G401 (cell line): ENCODE measurements around the gene ZNF672. TPM values are rescaled to one million over a fixed set of nuclear protein-coding genes. Genes with fewer than 3 reads are reported as not detected.
"Not testable (repeated sequence)": the region's sequence is repeated elsewhere in the genome, so short reads cannot be mapped to it uniquely, and the experiment has no call there.

Experiments used
- DNase-seq: peaks from one replicate; pipeline ENCODE4 v3.0.0-alpha.2; 2015; ENCODE audit warnings: low spot score
- in situ Hi-C: cut with HindIII; loops from 2 replicates; pipeline ENCODE4 v1.10.0; 2016; ENCODE audit warnings: low sequenced_read_pairs, mixed read lengths
- total RNA-seq: library from RNA; depleted of rRNA; stranded (reverse); fragments of >200 nt; shearing (Covaris generic); gene quantifications from 2 replicates; pipeline ENCODE4 v1.2.3, GENCODE V29; 2014

ZNF672 gene
- total RNA-seq, 1 experiment from 2014 or later, result 57.1 TPM

- in situ Hi-C loops, result no loop called here
- DNase-seq, result peak; percentile 80
Measured at GRCh38 chr1:248872752-248873408, 34.9 kb downstream of the ZNF672 start.

GRCh38 chr1:248873409-248873992, 35.5 kb downstream of the ZNF672 start:
- DNase-seq, result peak; percentile 98
- in situ Hi-C loops, result no loop called here

GRCh38 chr1:248873993-248874533, 36.0 kb downstream of the ZNF672 start:
- in situ Hi-C loops, result no loop called here
- peak; percentile 94 for DNase-seq

- DNase-seq, result no peak
- in situ Hi-C loops, result no loop called here
Measured at GRCh38 chr1:248881261-248881660, 43.2 kb downstream of the ZNF672 start.

GRCh38 chr1:248882427-248882826, 44.4 kb downstream of the ZNF672 start:
- DNase-seq, in situ Hi-C loops: not testable (repeated sequence)

- no peak for DNase-seq
- in situ Hi-C loops, result no loop called here
Measured at GRCh38 chr1:248884632-248885295, 46.7 kb downstream of the ZNF672 start.

- DNase-seq, result no peak
- in situ Hi-C loops, result no loop called here
Measured at GRCh38 chr1:248885646-248886045, 47.6 kb downstream of the ZNF672 start.

GRCh38 chr1:248886237-248886895, 48.3 kb downstream of the ZNF672 start:
- DNase-seq, result no peak
- in situ Hi-C loops, result no loop called here

GRCh38 chr1:248889914-248890243, 51.9 kb downstream of the ZNF672 start:
- DNase-seq, in situ Hi-C loops: not testable (repeated sequence)

- DNase-seq, result no peak
- in situ Hi-C loops, result no loop called here
Measured at GRCh38 chr1:248890549-248891498, 52.8 kb downstream of the ZNF672 start.

- in situ Hi-C loops, result no loop called here
- no peak for DNase-seq
Measured at GRCh38 chr1:248891758-248892157, 53.7 kb downstream of the ZNF672 start.

GRCh38 chr1:248892590-248892989, 54.6 kb downstream of the ZNF672 start:
- in situ Hi-C loops, result no loop called here
- no peak for DNase-seq

- DNase-seq, result no peak
- in situ Hi-C loops, result no loop called here
Measured at GRCh38 chr1:248894837-248895236, 56.8 kb downstream of the ZNF672 start.

GRCh38 chr1:248897412-248898337, 59.7 kb downstream of the ZNF672 start:
- no peak for DNase-seq
- in situ Hi-C loops, result no loop called here
